MM.1S (cell line): ENCODE measurements around the gene TFDP3.

Experiments
- DNase-seq: peaks from one replicate; pipeline ENCODE4 v3.0.0-alpha.2; 2015
- H2AFZ ChIP-seq: fragments of 300-600 bp; sonication (generic); 2 replicates; pipeline ENCODE4 v1.6.0; 2016; ENCODE audit warnings: antibody characterized with exemption, low read length
- H3F3A ChIP-seq: fragments of 300-600 bp; sonication (generic); 2 replicates; pipeline ENCODE4 v1.6.1; 2016; ENCODE audit warnings: mild to moderate bottlenecking, antibody characterized with exemption, low read length, moderate library complexity, mixed read lengths; ENCODE audit not compliant: insufficient read depth
- H3K27ac ChIP-seq: fragments of 300-600 bp; sonication (generic); 2 replicates; pipeline ENCODE4 v1.5.1; 2016; ENCODE audit warnings: mild to moderate bottlenecking, low read length
- H3K27me3 ChIP-seq: fragments of 300-600 bp; sonication (generic); replicated peaks from 2 replicates; pipeline ENCODE4 v1.6.0; 2016; ENCODE audit warnings: low read length; ENCODE audit not compliant: insufficient read depth
- H3K36me3 ChIP-seq: fragments of 300-600 bp; sonication (generic); replicated peaks from 2 replicates; pipeline ENCODE4 v1.6.1; 2016; ENCODE audit warnings: mild to moderate bottlenecking, low read length, mixed read lengths; ENCODE audit not compliant: insufficient read depth
- H3K4me1 ChIP-seq: fragments of 300-600 bp; sonication (generic); 2 replicates; pipeline ENCODE4 v1.6.1; 2016; ENCODE audit warnings: low read length, mixed read lengths
- H3K4me2 ChIP-seq: fragments of 300-600 bp; sonication (generic); 2 replicates; pipeline ENCODE4 v1.6.0; 2016; ENCODE audit warnings: low read depth, low read length
- H3K4me3 ChIP-seq: fragments of 300-600 bp; sonication (generic); 2 replicates; pipeline ENCODE4 v1.5.1; 2016; ENCODE audit warnings: low read length, mixed read lengths
- H3K79me2 ChIP-seq: fragments of 300-600 bp; sonication (generic); 2 replicates; pipeline ENCODE4 v1.6.1; 2016; ENCODE audit warnings: mixed run types, low read length, mixed read lengths
- H3K9ac ChIP-seq: fragments of 300-600 bp; sonication (generic); 2 replicates; pipeline ENCODE4 v1.6.1; 2016; ENCODE audit warnings: low read length, mixed read lengths
- H3K9me2 ChIP-seq: fragments of 300-600 bp; sonication (generic); replicated peaks from 2 replicates; pipeline ENCODE4 v1.6.1; 2016; ENCODE audit warnings: mild to moderate bottlenecking, low read length, mixed read lengths; ENCODE audit not compliant: insufficient read depth
- H3K9me3 ChIP-seq: fragments of 300-600 bp; sonication (generic); replicated peaks from 2 replicates; pipeline ENCODE4 v1.6.1; 2016; ENCODE audit warnings: mild to moderate bottlenecking, low read length, mixed read lengths; ENCODE audit not compliant: insufficient read depth
- H4K20me1 ChIP-seq: fragments of 300-600 bp; sonication (generic); 2 replicates; pipeline ENCODE4 v1.6.1; 2016; ENCODE audit warnings: mild to moderate bottlenecking, low read length, moderate library complexity, mixed read lengths; ENCODE audit not compliant: insufficient read depth
- EZH2 ChIP-seq: fragments of 300-600 bp; sonication (generic); optimal IDR thresholded peaks from 2 replicates; pipeline ENCODE3; 2017; ENCODE audit warnings: low read depth, mild to moderate bottlenecking, antibody characterized with exemption, low read length, mixed read lengths
- EZH2phosphoT487 ChIP-seq: fragments of 300-600 bp; sonication (generic); IDR thresholded peaks from 2 replicates; pipeline ENCODE4 v1.6.1; 2018; ENCODE audit warnings: antibody characterized with exemption, low read length
- TF ChIP-seq, protein P1 (sequence below): fragments of 300-600 bp; sonication (generic); IDR thresholded peaks from 2 replicates; pipeline ENCODE4 v1.5.1; 2016; ENCODE audit warnings: antibody characterized with exemption, low read length, mixed read lengths

The TFDP3 gene

DNA sequence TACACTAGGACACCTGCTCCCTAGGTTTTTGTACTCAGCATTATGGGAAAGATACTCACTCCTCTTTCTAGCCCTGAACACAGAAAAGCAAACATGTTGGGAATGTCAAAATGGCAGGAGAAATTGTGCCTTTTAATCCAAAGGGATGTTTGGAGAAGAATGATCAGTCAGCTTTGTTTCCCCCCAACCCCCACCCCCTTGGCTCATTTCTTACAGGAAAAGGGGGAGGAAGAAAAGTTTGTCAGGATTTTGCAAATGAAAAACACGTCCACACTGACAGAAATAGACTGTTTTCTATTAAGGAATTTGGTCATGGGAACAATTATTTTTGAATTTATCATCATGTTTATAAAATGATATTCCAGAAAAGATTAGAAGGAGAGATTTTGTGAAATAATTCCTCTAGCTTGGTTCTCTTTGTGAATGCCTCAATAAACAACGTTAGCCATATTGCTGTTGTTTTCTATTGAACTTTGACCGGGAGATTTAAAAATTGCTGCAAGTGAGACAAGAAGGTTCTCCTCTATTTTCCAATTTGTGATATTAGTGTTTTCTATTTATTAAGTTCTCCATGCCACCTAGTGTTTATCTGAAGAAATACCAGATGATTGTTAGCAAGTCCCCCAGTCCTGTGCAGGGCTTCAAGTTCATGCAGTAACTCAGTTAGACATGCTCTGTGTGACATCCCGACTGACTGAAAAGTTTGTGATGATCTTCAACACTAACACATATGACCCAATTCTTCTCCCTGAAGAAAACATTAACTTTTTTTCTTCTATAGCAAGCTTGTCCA, 31.3 kb upstream of the TFDP3 start:
- no peaks in the 10 kb centered on the region for H3K4me1 ChIP-seq

DNA sequence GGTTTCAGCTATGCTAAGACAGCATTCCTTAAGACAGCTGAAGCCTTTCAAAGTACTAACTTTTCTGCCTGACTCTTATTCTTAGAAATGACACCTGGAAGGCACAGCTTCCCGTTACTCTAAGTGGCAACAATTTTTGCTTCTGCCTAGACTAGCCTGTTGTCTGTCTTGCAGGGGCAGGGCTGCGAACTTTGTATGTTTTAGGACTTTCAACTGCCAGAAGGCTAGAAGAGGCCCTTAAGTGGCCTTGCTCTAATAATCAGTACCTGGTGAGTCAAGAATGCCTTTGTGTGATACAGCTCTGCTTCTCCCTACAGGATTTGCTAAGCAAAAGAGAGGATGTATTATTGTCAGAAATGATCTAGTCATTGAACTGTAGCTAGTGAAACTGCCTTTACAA, 30.0 kb upstream of the TFDP3 start:
- TF ChIP-seq EZH2 (no peak), EZH2phosphoT487 (no peak)
- TF ChIP-seq, protein P1, sequence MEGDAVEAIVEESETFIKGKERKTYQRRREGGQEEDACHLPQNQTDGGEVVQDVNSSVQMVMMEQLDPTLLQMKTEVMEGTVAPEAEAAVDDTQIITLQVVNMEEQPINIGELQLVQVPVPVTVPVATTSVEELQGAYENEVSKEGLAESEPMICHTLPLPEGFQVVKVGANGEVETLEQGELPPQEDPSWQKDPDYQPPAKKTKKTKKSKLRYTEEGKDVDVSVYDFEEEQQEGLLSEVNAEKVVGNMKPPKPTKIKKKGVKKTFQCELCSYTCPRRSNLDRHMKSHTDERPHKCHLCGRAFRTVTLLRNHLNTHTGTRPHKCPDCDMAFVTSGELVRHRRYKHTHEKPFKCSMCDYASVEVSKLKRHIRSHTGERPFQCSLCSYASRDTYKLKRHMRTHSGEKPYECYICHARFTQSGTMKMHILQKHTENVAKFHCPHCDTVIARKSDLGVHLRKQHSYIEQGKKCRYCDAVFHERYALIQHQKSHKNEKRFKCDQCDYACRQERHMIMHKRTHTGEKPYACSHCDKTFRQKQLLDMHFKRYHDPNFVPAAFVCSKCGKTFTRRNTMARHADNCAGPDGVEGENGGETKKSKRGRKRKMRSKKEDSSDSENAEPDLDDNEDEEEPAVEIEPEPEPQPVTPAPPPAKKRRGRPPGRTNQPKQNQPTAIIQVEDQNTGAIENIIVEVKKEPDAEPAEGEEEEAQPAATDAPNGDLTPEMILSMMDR = no peak

More for the DNA sequence above, 31.3 kb upstream of the TFDP3 start:
- H3K36me3 ChIP-seq = no peaks in the 10 kb centered on the region
- H4K20me1 ChIP-seq = no peaks in the 10 kb centered on the region
- no peaks in the 10 kb centered on the region for H3K9me2 ChIP-seq
- no peak overlapping the region for H3K4me3 ChIP-seq
- H3K27ac ChIP-seq = no peak overlapping the region
- no peak overlapping the region for H2AFZ ChIP-seq
- H3K79me2 ChIP-seq = no peaks in the 10 kb centered on the region
- H3F3A ChIP-seq = no peaks in the 10 kb centered on the region
- TF ChIP-seq, protein P1 = peak; percentile 14; the same call in 1 of the 2 replicates
- no peak for TF ChIP-seq EZH2phosphoT487
- H3K27me3 ChIP-seq = no peaks in the 10 kb centered on the region
- peak; percentile 20 for DNase-seq
- no peak overlapping the region for H3K9ac ChIP-seq
- H3K4me2 ChIP-seq = no peak overlapping the region
- H3K9me3 ChIP-seq = no peaks in the 10 kb centered on the region

DNA sequence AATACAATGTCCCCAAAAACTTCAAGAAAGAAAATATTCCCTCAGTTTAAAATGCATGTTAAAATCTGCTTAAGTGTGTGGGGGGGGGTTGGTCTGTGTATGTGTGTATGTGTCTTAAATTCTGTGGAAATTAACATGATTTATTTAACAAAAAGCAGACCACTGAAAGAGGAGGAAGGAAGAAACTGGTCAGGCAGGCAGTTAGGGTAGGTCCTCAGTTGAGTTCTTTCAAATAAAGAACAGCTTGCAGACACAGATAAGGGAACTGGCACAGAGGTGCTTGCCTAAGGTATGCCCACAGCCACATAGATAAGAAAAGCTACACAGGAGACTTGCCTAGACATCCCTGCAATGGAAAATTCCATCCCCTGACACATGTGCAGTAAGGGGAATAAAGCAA, 28.8 kb upstream of the TFDP3 start:
- DNase-seq = no peak
- Histone ChIP-seq H3K9ac (no peak overlapping the region), H3K27me3 (no peaks in the 10 kb centered on the region), H3K4me3 (no peak overlapping the region), H3K9me2 (no peaks in the 10 kb centered on the region), H4K20me1 (no peaks in the 10 kb centered on the region), H3K36me3 (no peaks in the 10 kb centered on the region), H3K79me2 (no peaks in the 10 kb centered on the region), H3F3A (no peaks in the 10 kb centered on the region), H3K4me1 (no peaks in the 10 kb centered on the region), H3K4me2 (no peak overlapping the region), H2AFZ (no peak overlapping the region), H3K9me3 (no peaks in the 10 kb centered on the region), H3K27ac (no peak overlapping the region)
- TF ChIP-seq EZH2 (no peak), EZH2phosphoT487 (no peak)
- TF ChIP-seq, protein P1 = no peak

More for the DNA sequence above, 30.0 kb upstream of the TFDP3 start:
- H3K9me2 ChIP-seq = no peaks in the 10 kb centered on the region
- no peaks in the 10 kb centered on the region for H3K27me3 ChIP-seq
- no peak overlapping the region for H2AFZ ChIP-seq
- no peak overlapping the region for H3K4me3 ChIP-seq
- no peak for DNase-seq
- no peaks in the 10 kb centered on the region for H3K79me2 ChIP-seq
- H3K4me1 ChIP-seq = no peaks in the 10 kb centered on the region
- no peaks in the 10 kb centered on the region for H3K36me3 ChIP-seq
- H4K20me1 ChIP-seq = no peaks in the 10 kb centered on the region
- no peak overlapping the region for H3K4me2 ChIP-seq
- no peak overlapping the region for H3K9ac ChIP-seq
- no peaks in the 10 kb centered on the region for H3F3A ChIP-seq
- H3K27ac ChIP-seq = no peak overlapping the region
- no peaks in the 10 kb centered on the region for H3K9me3 ChIP-seq
